OCI-LY1 (cell line): ENCODE results near the gene LAMC1.

Experiments
- CTCF ChIP-seq: fragments of 200-600 bp; sonication (generic), shearing (Covaris generic); IDR thresholded peaks from 2 replicates; pipeline ENCODE4 v1.5.1; 2017; ENCODE audit warnings: mild to moderate bottlenecking, antibody characterized with exemption, low read length, moderate library complexity, mixed read lengths
- EZH2 ChIP-seq: fragments of 200-600 bp; sonication (generic), shearing (Covaris generic); IDR thresholded peaks from 2 replicates; pipeline ENCODE4 v1.8.0; 2017; ENCODE audit warnings: borderline replicate concordance, mixed run types, mild to moderate bottlenecking, antibody characterized with exemption, low read length, moderate library complexity, mixed read lengths

- TF ChIP-seq CTCF = no peak
- no peak for TF ChIP-seq EZH2
Observed at GRCh38 chr1:183185941-183186490, 162.8 kb downstream of the LAMC1 start, which contains the start of gene LAMC2.
